Ectodermal cell (in vitro differentiated cells): Measurements from ENCODE around the gene ZNF300.
"Not testable (repeated sequence)": the region's sequence is repeated elsewhere in the genome, so short reads cannot be mapped to it uniquely, and the experiment has no call there.

Experiments used
- H3K27ac ChIP-seq: 2 replicates; pipeline ENCODE4 v1.7.0; 2013; ENCODE audit warnings: mild to moderate bottlenecking, low read depth, low read length; ENCODE audit not compliant: insufficient read depth, poor library complexity, severe bottlenecking
- H3K27me3 ChIP-seq: 2 replicates; pipeline ENCODE4 v1.7.0; 2013; ENCODE audit warnings: mild to moderate bottlenecking, low read length; ENCODE audit not compliant: insufficient read depth, control insufficient read depth, poor library complexity, severe bottlenecking
- H3K36me3 ChIP-seq: one replicate; pipeline ENCODE4 v1.7.0; 2013; ENCODE audit warnings: low read length; ENCODE audit not compliant: control insufficient read depth, insufficient read depth
- H3K4me1 ChIP-seq: one replicate; pipeline ENCODE4 v1.7.0; 2013; ENCODE audit warnings: low read length; ENCODE audit not compliant: control insufficient read depth, insufficient read depth
- H3K4me3 ChIP-seq: 2 replicates; pipeline ENCODE4 v1.7.0; 2013; ENCODE audit warnings: low read depth, low read length, control low read depth; ENCODE audit not compliant: insufficient read depth
- H3K9me3 ChIP-seq: 2 replicates; pipeline ENCODE4 v1.7.0; 2013; ENCODE audit warnings: mild to moderate bottlenecking, low read length, moderate library complexity; ENCODE audit not compliant: control insufficient read depth
- WGBS, 2 experiments: methylation state at CpG; one replicate each; pipeline ENCODE4 v1.1.7; 2013; ENCODE audit warnings: missing lambda C conversion rate in 2 of 2; 5-methylcytosine and 5-hydroxymethylcytosine counted together

ZNF300 gene

GRCh38 chr5:150895431-150896428, 9.1 kb downstream of the ZNF300 start:
- WGBS, 2 experiments, result 80 to 92% methylated on average over 1 to 8 of the region's 8 CpGs
- Histone ChIP-seq H3K27ac (no peak overlapping the region), H3K4me1 (no peaks in the 10 kb centered on the region), H3K36me3 (peaks cover 61% of the 10 kb centered on the region), H3K9me3 (peaks cover 35% of the 10 kb centered on the region), H3K4me3 (no peak overlapping the region), H3K27me3 (no peaks in the 10 kb centered on the region)

- no peak overlapping the region for H3K27ac ChIP-seq
- no peaks in the 10 kb centered on the region for H3K4me1 ChIP-seq
- no peaks in the 10 kb centered on the region for H3K27me3 ChIP-seq
- H3K9me3 ChIP-seq, result peaks cover 2% of the 10 kb centered on the region
- H3K36me3 ChIP-seq, result no peaks in the 10 kb centered on the region
- H3K4me3 ChIP-seq, result no peak overlapping the region
These were observed 25.4 kb downstream of the ZNF300 start for GRCh38 chr5:150879358-150879757.

- Histone ChIP-seq H3K27me3 (no peaks in the 10 kb centered on the region), H3K9me3 (no peaks in the 10 kb centered on the region), H3K27ac (no peak overlapping the region), H3K36me3 (no peaks in the 10 kb centered on the region), H3K4me3 (no peak overlapping the region), H3K4me1 (no peaks in the 10 kb centered on the region)
- WGBS, 2 experiments, result 88 to 100% methylated on average over 1 of the region's 1 CpG
These were observed 42.7 kb downstream of the ZNF300 start for GRCh38 chr5:150862070-150862469.

GRCh38 chr5:150860246-150860821, 44.4 kb downstream of the ZNF300 start:
- H3K27me3 ChIP-seq, result no peaks in the 10 kb centered on the region
- no peaks in the 10 kb centered on the region for H3K36me3 ChIP-seq
- no peaks in the 10 kb centered on the region for H3K4me1 ChIP-seq
- H3K27ac ChIP-seq, result no peak overlapping the region
- WGBS, 2 experiments, result 61 to 81% methylated on average over 2 of the region's 2 CpGs
- no peaks in the 10 kb centered on the region for H3K9me3 ChIP-seq
- H3K4me3 ChIP-seq, result no peak overlapping the region

GRCh38 chr5:150856700-150857099, 48.1 kb downstream of the ZNF300 start:
- H3K4me1 ChIP-seq, H3K36me3 ChIP-seq, H3K4me3 ChIP-seq, H3K27ac ChIP-seq, H3K27me3 ChIP-seq, H3K9me3 ChIP-seq: not testable (repeated sequence)
- 92 to 93% methylated on average over 1 of the region's 3 CpGs for WGBS, 2 experiments

- Histone ChIP-seq H3K27me3 (no peaks in the 10 kb centered on the region), H3K4me1 (no peaks in the 10 kb centered on the region), H3K4me3 (no peak overlapping the region), H3K9me3 (no peaks in the 10 kb centered on the region), H3K36me3 (no peaks in the 10 kb centered on the region), H3K27ac (no peak overlapping the region)
- WGBS, 2 experiments, result 90 to 100% methylated on average over 1 of the region's 2 CpGs
These were observed 51.2 kb downstream of the ZNF300 start for GRCh38 chr5:150853561-150853960.

GRCh38 chr5:150851039-150851438, 53.7 kb downstream of the ZNF300 start:
- H3K27me3 ChIP-seq, result peaks cover 3% of the 10 kb centered on the region
- no peaks in the 10 kb centered on the region for H3K4me1 ChIP-seq
- 81% methylated on average over 3 of the region's 3 CpGs for WGBS, 2 experiments
- no peaks in the 10 kb centered on the region for H3K36me3 ChIP-seq
- H3K4me3 ChIP-seq, result no peak overlapping the region
- no peaks in the 10 kb centered on the region for H3K9me3 ChIP-seq
- no peak overlapping the region for H3K27ac ChIP-seq

GRCh38 chr5:150848271-150848670, 56.5 kb downstream of the ZNF300 start:
- Histone ChIP-seq H3K4me1 (no peaks in the 10 kb centered on the region), H3K27me3 (peaks cover 3% of the 10 kb centered on the region)
- 83 to 87% methylated on average over 4 of the region's 4 CpGs for WGBS, 2 experiments

GRCh38 chr5:150847334-150847695, 57.5 kb downstream of the ZNF300 start:
- H3K9me3 ChIP-seq, result no peaks in the 10 kb centered on the region
- H3K4me1 ChIP-seq, result no peaks in the 10 kb centered on the region
- no peak overlapping the region for H3K4me3 ChIP-seq
- WGBS, 2 experiments, result 58% methylated on average over 5 of the region's 5 CpGs
- no peaks in the 10 kb centered on the region for H3K36me3 ChIP-seq
- H3K27me3 ChIP-seq, result peaks cover 3% of the 10 kb centered on the region
- no peak overlapping the region for H3K27ac ChIP-seq

More at GRCh38 chr5:150848271-150848670, 56.5 kb downstream of the ZNF300 start:
- Histone ChIP-seq H3K27ac (no peak overlapping the region), H3K36me3 (no peaks in the 10 kb centered on the region), H3K9me3 (no peaks in the 10 kb centered on the region), H3K4me3 (no peak overlapping the region)

GRCh38 chr5:150846654-150847333, 58.0 kb downstream of the ZNF300 start:
- 72% methylated on average over 22 of the region's 22 CpGs for WGBS, 2 experiments
- Histone ChIP-seq H3K27ac (no peak overlapping the region), H3K4me3 (no peak overlapping the region), H3K4me1 (no peaks in the 10 kb centered on the region), H3K36me3 (no peaks in the 10 kb centered on the region), H3K9me3 (no peaks in the 10 kb centered on the region), H3K27me3 (peaks cover 3% of the 10 kb centered on the region)
